HG03280 (cell line): Measurements from ENCODE around the gene FOXD4L6.
"Not testable (repeated sequence)": the region's sequence is repeated elsewhere in the genome, so short reads cannot be mapped to it uniquely, and the experiment has no call there.

ENCODE experiments used
- ATAC-seq: cut with Tn5 transposase; IDR thresholded peaks from one replicate; pipeline ENCODE4 v1.9.1; 2021; ENCODE audit warnings: mild to moderate bottlenecking, moderate library complexity; ENCODE audit not compliant: unreplicated experiment

FOXD4L6 gene

GRCh38 chr9:41128581-41128980 lies at the start of gene FOXD4L6:
TSS of gene FOXD4L6 (minus strand) at chr9:41128681. CDS start at chr9:41128383, 298 bp downstream.
- ATAC-seq, result not testable (repeated sequence)

GRCh38 chr9:41174994-41175393 lies 46.5 kb upstream of the FOXD4L6 start:
- ATAC-seq, result not testable (repeated sequence)

GRCh38 chr9:41150116-41150515 lies 21.6 kb upstream of the FOXD4L6 start:
- ATAC-seq, result not testable (repeated sequence)

GRCh38 chr9:41141878-41142277 lies 13.4 kb upstream of the FOXD4L6 start:
- not testable (repeated sequence) for ATAC-seq

- not testable (repeated sequence) for ATAC-seq
Observed at GRCh38 chr9:41126746-41127446, 1.6 kb downstream of the FOXD4L6 start.

GRCh38 chr9:41125936-41126335 lies 2.5 kb downstream of the FOXD4L6 start:
- not testable (repeated sequence) for ATAC-seq

- not testable (repeated sequence) for ATAC-seq
Observed at GRCh38 chr9:41125109-41125658, 3.3 kb downstream of the FOXD4L6 start.

- not testable (repeated sequence) for ATAC-seq
Observed at GRCh38 chr9:41124250-41125108, 4.0 kb downstream of the FOXD4L6 start.

- ATAC-seq, result not testable (repeated sequence)
Observed at GRCh38 chr9:41123812-41124211, 4.7 kb downstream of the FOXD4L6 start.

GRCh38 chr9:41123396-41123795 lies 5.1 kb downstream of the FOXD4L6 start:
- ATAC-seq, result not testable (repeated sequence)

- not testable (repeated sequence) for ATAC-seq
Observed at GRCh38 chr9:41120696-41121095, 7.8 kb downstream of the FOXD4L6 start.

GRCh38 chr9:41119719-41120118 lies 8.8 kb downstream of the FOXD4L6 start:
- not testable (repeated sequence) for ATAC-seq

- ATAC-seq, result not testable (repeated sequence)
Observed at GRCh38 chr9:41119311-41119710, 9.2 kb downstream of the FOXD4L6 start.

GRCh38 chr9:41113348-41113747 lies 15.1 kb downstream of the FOXD4L6 start:
- ATAC-seq, result not testable (repeated sequence)

- ATAC-seq, result not testable (repeated sequence)
Observed at GRCh38 chr9:41111414-41111813, 17.1 kb downstream of the FOXD4L6 start.

GRCh38 chr9:41110913-41111312 lies 17.6 kb downstream of the FOXD4L6 start:
- not testable (repeated sequence) for ATAC-seq

- not testable (repeated sequence) for ATAC-seq
Observed at GRCh38 chr9:41109253-41109652, 19.2 kb downstream of the FOXD4L6 start.

- not testable (repeated sequence) for ATAC-seq
Observed at GRCh38 chr9:41108816-41109215, 19.7 kb downstream of the FOXD4L6 start.

- not testable (repeated sequence) for ATAC-seq
Observed at GRCh38 chr9:41106472-41107116, 21.9 kb downstream of the FOXD4L6 start.

GRCh38 chr9:41105557-41106253 lies 22.8 kb downstream of the FOXD4L6 start:
- not testable (repeated sequence) for ATAC-seq
